HG02870 (cell line): ENCODE results near the gene GPBAR1.

Experiments used
- ATAC-seq: cut with Tn5 transposase; IDR thresholded peaks from one replicate; pipeline ENCODE4 v1.9.1; 2021; ENCODE audit warnings: mild to moderate bottlenecking, moderate library complexity; ENCODE audit not compliant: unreplicated experiment

Gene GPBAR1

DNA sequence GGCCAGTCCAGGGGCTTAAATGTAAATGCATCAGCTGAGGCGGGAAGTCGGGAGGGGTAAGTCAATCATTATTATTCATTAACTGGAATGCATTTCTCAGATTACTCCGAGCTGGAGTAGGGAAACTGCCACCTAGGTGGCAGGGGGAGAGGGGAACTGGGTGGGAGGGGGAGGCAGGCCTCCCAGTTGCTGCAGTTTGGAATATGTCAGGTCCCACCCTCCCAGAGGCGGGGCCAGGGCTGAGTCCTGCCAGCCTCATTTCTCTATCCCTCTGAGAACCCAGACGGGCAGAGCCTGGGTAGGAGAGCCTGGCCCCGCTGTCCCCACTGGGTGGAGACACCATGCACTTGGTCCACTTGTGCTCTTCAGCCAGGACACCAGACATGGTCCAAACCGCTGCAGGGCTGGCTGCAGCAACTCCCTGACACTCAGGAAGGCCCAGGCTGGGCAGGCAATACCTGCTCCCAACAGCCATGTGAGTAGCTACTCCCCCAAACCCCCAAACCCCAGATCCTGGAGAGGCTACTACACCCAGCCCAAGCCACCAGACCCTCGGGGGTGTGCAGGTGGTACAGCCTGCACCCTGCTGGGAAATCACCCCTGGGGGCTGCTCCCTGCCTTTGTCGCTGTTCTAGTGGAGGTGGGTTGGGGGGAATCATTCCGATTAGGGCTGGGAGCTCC lies at the start of gene GPBAR1:
TSS of gene GPBAR1 (plus strand) at position 274 of the 681 bp plus-strand sequence. CDS start 1,710 bp downstream, outside the sequence.
- no peak for ATAC-seq

DNA sequence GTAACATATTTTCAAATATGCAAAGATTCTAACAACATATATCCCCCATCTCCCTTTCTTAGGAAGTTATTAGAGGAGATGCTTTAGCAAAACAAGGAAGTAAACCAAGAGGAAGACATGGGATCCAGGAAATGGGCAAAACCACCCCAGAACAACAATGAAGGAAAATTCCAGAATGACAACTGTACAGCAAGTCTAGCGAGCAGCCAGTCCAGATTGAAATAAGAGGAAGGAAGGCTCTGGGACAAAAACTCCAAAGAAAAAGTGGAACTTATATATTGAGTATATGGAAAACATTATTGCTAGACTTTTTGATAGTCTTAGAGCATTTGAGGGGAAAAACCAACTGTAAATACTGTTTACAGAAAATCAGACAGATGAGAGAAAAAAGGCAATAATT lies 46.7 kb upstream of the GPBAR1 start:
- no peak for ATAC-seq

DNA sequence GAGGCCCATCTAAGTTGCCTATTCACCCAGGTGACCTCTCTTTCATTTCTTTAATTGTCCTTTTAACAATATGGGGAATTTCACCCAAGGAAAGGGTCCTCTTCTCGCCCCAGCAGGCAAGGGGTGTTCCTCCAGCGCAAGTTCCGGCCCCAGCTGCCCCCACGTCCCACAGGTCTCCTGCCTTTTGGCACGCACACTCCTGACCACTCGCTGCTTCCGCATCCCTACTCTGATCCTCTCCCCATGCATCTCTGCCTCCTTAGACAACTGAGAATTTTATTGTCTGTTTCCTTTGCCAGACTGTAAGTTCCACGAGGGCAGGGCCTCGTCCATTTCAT lies 44.5 kb upstream of the GPBAR1 start:
- no peak for ATAC-seq

- ATAC-seq: peak; percentile 56
Observed at GRCh38 chr2:218216674-218217359, 44.0 kb upstream of the GPBAR1 start, which contains the start of gene ARPC2. Gene ARPC2, plus strand, starts transcription at chr2:218217189. Its CDS starts 282 bp downstream, at chr2:218217471.

DNA sequence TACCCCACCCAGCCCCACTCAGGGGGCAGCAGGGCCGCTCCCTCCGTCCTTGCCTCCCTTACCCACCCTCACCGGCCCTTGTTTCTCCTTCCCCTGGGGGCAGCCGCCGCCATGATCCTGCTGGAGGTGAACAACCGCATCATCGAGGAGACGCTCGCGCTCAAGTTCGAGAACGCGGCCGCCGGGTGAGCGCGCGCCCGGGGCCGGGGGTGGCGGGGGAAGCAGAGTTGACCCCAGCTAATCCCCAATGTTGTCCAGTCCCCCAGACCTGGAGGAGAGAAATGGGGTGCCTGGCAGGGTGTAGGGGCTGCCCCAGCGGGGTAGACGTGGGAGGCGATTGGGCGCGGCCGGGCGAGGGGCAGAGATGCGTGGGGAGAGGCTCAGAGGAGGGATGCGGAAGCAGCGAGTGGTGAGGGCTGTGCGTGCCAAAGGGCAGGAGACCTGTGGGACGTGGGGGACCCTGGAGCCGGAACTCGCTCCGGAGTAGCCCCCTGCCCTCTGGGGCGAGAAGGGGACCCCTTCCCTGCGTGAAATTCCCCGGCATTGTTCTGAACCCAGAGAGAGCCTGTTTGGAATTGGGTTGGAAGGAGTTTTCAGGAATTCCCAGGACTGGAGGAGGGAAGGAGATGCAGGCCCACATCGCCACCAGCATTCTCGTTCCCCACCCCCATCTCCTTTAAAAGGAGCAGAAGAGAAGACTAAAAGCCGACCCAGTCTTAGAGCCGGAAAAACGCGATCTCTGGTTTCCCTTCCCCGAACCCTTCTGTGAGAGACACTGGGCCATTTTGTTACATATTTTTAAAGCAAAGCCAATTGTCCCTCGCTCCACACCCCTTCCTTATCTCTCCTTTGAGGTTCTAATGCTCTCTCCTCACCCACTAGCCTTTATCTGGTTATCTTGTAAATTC lies 43.2 kb upstream of the GPBAR1 start:
- peak; percentile 28 for ATAC-seq

DNA sequence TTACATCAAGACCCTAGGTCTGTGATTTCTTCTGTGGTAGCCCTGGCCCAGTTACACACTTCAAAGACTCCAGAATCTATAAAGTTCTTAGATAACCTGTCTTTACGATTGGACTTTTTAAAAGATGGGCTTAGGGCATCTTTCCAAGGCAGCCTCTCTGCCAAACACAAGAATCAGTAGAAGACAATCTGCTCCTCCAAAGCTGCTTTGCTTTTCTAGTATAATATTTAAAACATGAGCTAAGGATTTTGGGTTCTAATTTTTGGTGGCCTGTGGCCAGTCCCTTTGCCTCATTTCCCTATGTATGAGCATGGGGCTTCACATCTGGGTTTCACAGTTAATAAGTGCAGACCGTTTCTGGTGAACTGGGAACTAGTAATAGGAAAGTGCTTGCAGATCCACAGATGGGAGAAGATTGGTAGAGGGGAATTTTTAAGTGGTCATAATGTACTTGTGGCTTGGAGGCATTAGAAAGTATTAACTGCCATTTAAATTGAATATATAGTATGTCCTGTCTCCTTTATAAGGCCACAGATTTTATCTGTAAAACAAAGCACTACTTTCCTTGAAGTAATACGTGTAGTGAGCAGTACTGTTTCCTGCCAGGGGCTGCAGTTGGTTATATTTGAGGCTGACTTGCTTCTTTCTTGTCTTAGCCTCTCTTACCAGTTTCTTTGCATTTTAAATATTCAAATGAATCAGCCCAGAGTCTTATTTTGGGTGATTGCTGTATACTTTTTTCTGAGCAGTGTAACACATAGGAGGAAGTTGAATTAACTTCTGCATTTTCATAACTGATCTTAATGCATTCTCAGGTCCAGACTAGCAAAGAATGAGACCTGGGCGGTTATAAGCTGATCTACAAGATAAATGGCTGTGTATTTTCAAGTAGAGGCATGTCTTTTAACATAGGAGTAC lies 42.3 kb upstream of the GPBAR1 start:
- peak; percentile 50 for ATAC-seq

DNA sequence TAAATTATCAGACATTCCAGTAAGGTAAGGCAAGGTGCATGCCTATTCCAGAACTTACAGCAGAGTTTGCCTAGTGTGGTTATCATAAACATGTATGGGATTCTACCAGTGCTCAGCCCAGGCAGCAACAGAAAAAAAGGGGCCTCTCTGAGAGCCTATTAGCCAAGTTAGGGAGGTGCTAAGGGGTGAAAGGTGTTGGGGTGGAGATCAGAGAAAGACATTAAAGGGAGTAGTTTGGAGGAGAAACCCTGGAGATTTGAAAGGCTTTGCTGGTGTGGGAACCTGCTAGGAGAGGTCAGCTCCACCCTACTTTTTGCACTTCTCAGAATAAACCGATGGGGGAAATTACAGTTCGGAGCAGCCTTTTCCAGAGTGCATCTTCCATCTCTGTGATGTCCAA lies 40.9 kb upstream of the GPBAR1 start:
- ATAC-seq: no peak

- no peak for ATAC-seq
Observed at GRCh38 chr2:218221000-218221399, 39.8 kb upstream of the GPBAR1 start.

GRCh38 chr2:218223046-218223445 lies 37.8 kb upstream of the GPBAR1 start:
- no peak for ATAC-seq

DNA sequence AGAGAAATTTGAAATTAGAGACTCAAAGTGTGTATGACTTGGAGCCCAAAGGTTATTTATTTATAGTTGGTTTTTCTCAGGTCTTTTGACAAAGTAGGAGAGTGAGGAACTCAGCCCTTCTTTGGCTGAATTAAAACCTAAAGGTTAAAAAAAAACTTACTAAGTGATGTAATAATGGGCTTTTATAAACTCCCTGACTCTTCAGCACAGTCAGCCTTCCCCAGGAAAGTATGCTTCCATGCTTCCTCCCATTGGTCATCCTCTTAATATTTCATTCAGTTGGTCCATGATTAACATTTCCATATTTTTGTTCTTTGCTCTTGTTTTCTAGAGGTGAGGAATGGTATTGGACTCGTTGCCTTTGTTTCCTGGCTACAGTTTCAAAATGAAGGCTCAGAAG lies 36.6 kb upstream of the GPBAR1 start:
- ATAC-seq: no peak

- ATAC-seq: no peak
Observed at GRCh38 chr2:218226903-218227302, 33.9 kb upstream of the GPBAR1 start.

GRCh38 chr2:218228366-218229090 lies 32.3 kb upstream of the GPBAR1 start:
- no peak for ATAC-seq

DNA sequence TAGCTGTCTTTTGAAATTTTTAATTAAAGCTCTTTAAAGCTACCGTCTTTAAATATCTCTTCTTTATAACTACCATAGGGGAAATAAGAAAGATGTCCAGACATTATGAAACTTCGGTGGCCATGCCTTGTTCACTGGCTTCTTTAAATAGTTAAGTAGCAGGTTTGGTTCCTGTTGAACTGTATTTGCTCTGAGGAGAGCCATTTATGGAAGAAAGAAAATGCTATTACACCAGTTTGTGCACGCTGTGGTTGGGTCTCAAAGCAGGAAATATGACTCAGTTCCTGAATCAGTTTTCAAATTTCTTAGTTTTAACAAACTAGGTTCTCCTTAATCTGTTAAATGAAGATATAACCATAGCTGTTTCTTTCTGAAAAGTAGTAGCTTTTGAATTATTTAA lies 31.6 kb upstream of the GPBAR1 start:
- ATAC-seq: peak; percentile 93

DNA sequence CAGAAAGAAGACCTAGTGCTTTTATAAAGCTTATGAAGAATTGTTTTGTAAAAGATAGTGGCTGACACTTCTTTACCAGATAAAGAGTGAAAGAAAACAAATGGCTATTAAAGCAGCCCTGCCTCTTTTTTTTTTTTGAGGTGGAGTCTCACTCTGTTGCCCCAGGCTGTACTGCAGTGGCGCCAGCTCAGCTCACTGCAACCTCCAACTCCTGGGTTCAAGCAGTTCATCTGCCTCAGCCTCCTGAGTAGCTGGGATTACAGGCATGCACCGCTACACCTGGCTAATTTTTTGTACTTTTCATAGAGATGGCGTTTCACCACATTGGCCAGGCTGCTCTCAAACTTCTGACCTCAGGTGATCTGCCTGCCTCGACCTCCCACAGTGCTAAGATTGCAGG lies 31.0 kb upstream of the GPBAR1 start:
- no peak for ATAC-seq

DNA sequence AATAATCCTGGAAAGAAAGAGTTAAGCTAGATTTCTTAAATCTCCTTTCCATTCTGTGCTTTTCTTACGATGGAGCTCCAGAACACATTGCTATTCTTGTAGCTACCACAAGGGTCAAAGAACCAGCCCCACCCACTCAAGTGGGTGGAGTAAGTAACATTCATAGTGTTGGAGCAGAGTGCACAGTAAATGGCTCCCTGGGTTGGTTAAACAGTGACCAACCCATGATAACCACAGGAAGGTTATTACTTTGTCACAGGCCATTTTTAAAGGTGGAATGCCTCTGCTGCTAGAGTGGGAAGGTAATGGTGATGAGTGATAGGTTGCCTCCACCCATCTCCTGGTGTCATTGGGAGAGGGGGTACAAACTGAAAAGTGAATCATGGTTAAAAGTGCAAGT lies 29.9 kb upstream of the GPBAR1 start:
- ATAC-seq: no peak

DNA sequence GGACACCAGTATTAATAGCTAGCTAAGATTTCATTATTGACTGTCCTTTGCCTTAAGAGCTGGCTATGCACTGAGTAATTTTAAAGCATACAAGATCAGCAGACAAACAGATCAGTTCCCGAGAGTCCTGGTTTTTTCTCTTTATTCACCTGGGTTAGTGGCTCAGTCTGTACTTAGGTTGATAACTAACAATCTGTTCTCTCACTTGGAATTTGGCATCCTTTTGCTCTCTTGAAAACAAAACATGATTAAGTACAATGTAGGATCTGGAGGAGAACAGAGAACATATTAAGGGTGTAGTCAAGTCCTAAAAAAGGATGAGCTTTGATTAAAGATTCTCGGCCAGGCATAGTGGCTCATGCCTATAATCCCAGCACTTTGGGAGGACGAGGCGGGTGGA lies 27.3 kb upstream of the GPBAR1 start:
- ATAC-seq: no peak

- no peak for ATAC-seq
Observed at GRCh38 chr2:218234521-218234920, 26.3 kb upstream of the GPBAR1 start.

GRCh38 chr2:218235017-218235416 lies 25.8 kb upstream of the GPBAR1 start:
- ATAC-seq: no peak

- no peak for ATAC-seq
Observed at GRCh38 chr2:218236829-218237228, 24.0 kb upstream of the GPBAR1 start.

- no peak for ATAC-seq
Observed at GRCh38 chr2:218238887-218239286, 21.9 kb upstream of the GPBAR1 start.
